Stomach (tissue), 9 donors: ENCODE results near the gene GBX1. TPM values are rescaled to one million over a fixed set of nuclear protein-coding genes. Genes with fewer than 3 reads are reported as not detected.

Source experiments
- DNase-seq, 2 donors: peaks; one replicate each; pipeline versions ENCODE4 v3.0.0 to v3.0.0-alpha.2; 2013 to 2019
- H3K27ac ChIP-seq, 5 donors: fragments of 200-600 bp in 4 of 5; sonication (generic) in 4 of 5; one replicate each; pipeline ENCODE4 v1.5.1; 2013 to 2019; ENCODE audit warnings: mild to moderate bottlenecking in 1 of 5, moderate library complexity in 1 of 5
- H3K27me3 ChIP-seq, 3 donors: fragments of 200-600 bp; sonication (generic); one replicate each; pipeline ENCODE4 v1.5.1; 2017 to 2019; ENCODE audit warnings: mixed run types in 1 of 3
- H3K36me3 ChIP-seq, 4 donors: fragments of 200-600 bp; sonication (generic); 1 replicate in 3 of 4; 2 replicates in 1 of 4; pipeline ENCODE4 v1.5.1; 2016 to 2019
- H3K4me1 ChIP-seq, 4 donors: fragments of 200-600 bp; sonication (generic); one replicate each; pipeline ENCODE4 v1.5.1; 2016 to 2019
- H3K4me3 ChIP-seq, 4 donors: fragments of 200-600 bp; sonication (generic) in 3 of 4; one replicate each; pipeline ENCODE4 v1.5.1; 2016 to 2019; ENCODE audit warnings: mild to moderate bottlenecking in 1 of 4
- H3K9me3 ChIP-seq, 4 donors: fragments of 200-600 bp; sonication (generic); one replicate each; pipeline ENCODE4 v1.5.1; 2016 to 2019
- CTCF ChIP-seq, 7 experiments: fragments of 450-650 bp in 4 of 7; fragments of 200-600 bp in 3 of 7; sonication (generic) in 3 of 7; IDR thresholded peaks; one replicate each; pipeline ENCODE4 v1.5.1; 2016 to 2019; ENCODE audit warnings: antibody characterized with exemption in 7 of 7, control low read depth in 2 of 7, mild to moderate bottlenecking in 1 of 7
- EP300 ChIP-seq: sonication (generic); formaldehyde crosslinking; IDR thresholded peaks from one replicate; pipeline ENCODE4 v1.6.1; 2017; ENCODE audit warnings: antibody characterized with exemption
- POLR2A ChIP-seq, 4 donors: fragments of 450-650 bp; IDR thresholded peaks; one replicate each; pipeline ENCODE4 v1.6.1; 2016; ENCODE audit warnings: antibody characterized with exemption in 4 of 4, control low read depth in 2 of 4, mild to moderate bottlenecking in 1 of 4, moderate library complexity in 1 of 4
- POLR2AphosphoS5 ChIP-seq, 3 donors: sonication (generic); formaldehyde crosslinking; IDR thresholded peaks; one replicate each; pipeline ENCODE4 v1.6.1; 2016; ENCODE audit warnings: antibody characterized with exemption in 3 of 3
- WGBS, 5 donors: extraction: QIAGEN DNeasy Blood & Tissue Kit in 3 of 5; methylation state at CpG; one replicate each; pipeline versions ENCODE4 v1.1.5 to v1.1.7; 2013 to 2018; 5-methylcytosine and 5-hydroxymethylcytosine counted together
- intact Hi-C: fragments of 100-400 bp; cut with DNase I; formaldehyde crosslinking; loops from one replicate; pipeline ENCODE4 v1.15.1; 2023; ENCODE audit warnings: low total_unique reads
- polyA plus RNA-seq, 3 donors: library from polyadenylated mRNA; stranded (reverse); fragments of 200-250 nt; gene quantifications; one replicate each; pipeline ENCODE4 v1.2.3, GENCODE V29; 2013
- total RNA-seq, 5 donors: library from RNA; depleted of rRNA; stranded (reverse); fragments of >200 nt; gene quantifications; one replicate each; pipeline versions ENCODE4 v1.1.0 to v1.2.3, GENCODE V29; 2014 to 2016
- donor health status: healthy with polysubstance abuse.
- donor health status: Bipolar disorder and iron deficiency.
- donor health status: healthy.

Gene GBX1
- total and polyA plus RNA-seq, 8 donors, result not detected

GRCh38 chr7:151141855-151142685, 25.4 kb downstream of the GBX1 start:
- intact Hi-C loops, result no loop called here
- H3K36me3 ChIP-seq, result peaks cover 21 to 82% (median 81%) of the 10 kb centered on the region in 4 donors
- H3K27me3 ChIP-seq, result no peaks in the 10 kb centered on the region
- H3K27ac ChIP-seq, result no peak overlapping the region
- no peak overlapping the region for H3K4me3 ChIP-seq
- no peaks in the 10 kb centered on the region for H3K9me3 ChIP-seq
- TF ChIP-seq POLR2AphosphoS5 (IDR thresholded peaks at IDR 0.05), result no peak
- peak; percentile 3 to 23 for DNase-seq
- H3K4me1 ChIP-seq, result peaks cover 0 to 10% (median 0%) of the 10 kb centered on the region in 4 donors
- WGBS, 5 donors, result 79 to 88% (median 82%) methylated on average over 21 to 31 of the region's 31 CpGs

- peaks cover 21 to 89% (median 88%) of the 10 kb centered on the region in 4 donors for H3K36me3 ChIP-seq
- no peaks in the 10 kb centered on the region for H3K27me3 ChIP-seq
- no peak overlapping the region for H3K27ac ChIP-seq
- intact Hi-C loops, result no loop called here
- WGBS, 5 donors, result 86 to 92% (median 90%) methylated on average over 9 of the region's 9 CpGs
- peak in 1 of 2 donors; percentile 41 for DNase-seq
- TF ChIP-seq POLR2AphosphoS5 (IDR thresholded peaks at IDR 0.05) (no peak), EP300 (no peak), POLR2A (IDR thresholded peaks at IDR 0.05) (no peak), CTCF (IDR thresholded peaks at IDR 0.05) (no peak)
- peaks cover 0 to 10% (median 0%) of the 10 kb centered on the region in 4 donors for H3K4me1 ChIP-seq
- H3K9me3 ChIP-seq, result no peaks in the 10 kb centered on the region
- H3K4me3 ChIP-seq, result no peak overlapping the region
Measured at GRCh38 chr7:151141311-151141854, 26.1 kb downstream of the GBX1 start.

- no peak for DNase-seq
- H3K4me1 ChIP-seq, result peaks cover 0 to 10% (median 0%) of the 10 kb centered on the region in 4 donors
- no peak overlapping the region for H3K27ac ChIP-seq
- H3K36me3 ChIP-seq, result peaks cover 25 to 95% (median 93%) of the 10 kb centered on the region in 4 donors
- H3K27me3 ChIP-seq, result no peaks in the 10 kb centered on the region
- WGBS, 5 donors, result 91 to 96% (median 95%) methylated on average over 7 of the region's 7 CpGs
- no peak overlapping the region for H3K4me3 ChIP-seq
- TF ChIP-seq POLR2A (IDR thresholded peaks at IDR 0.05) (no peak), EP300 (no peak), CTCF (IDR thresholded peaks at IDR 0.05) (no peak), POLR2AphosphoS5 (IDR thresholded peaks at IDR 0.05) (no peak)
- intact Hi-C loops, result no loop called here
- H3K9me3 ChIP-seq, result no peaks in the 10 kb centered on the region
Measured at GRCh38 chr7:151140826-151141225, 26.7 kb downstream of the GBX1 start.

- TF ChIP-seq POLR2A (IDR thresholded peaks at IDR 0.05), result no peak
- TF ChIP-seq POLR2AphosphoS5 (IDR thresholded peaks at IDR 0.05), result no peak
- TF ChIP-seq CTCF (IDR thresholded peaks at IDR 0.05), result no peak
- no peak for TF ChIP-seq EP300
- intact Hi-C loops, result no loop called here
- H3K4me3 ChIP-seq, result no peak overlapping the region
- H3K9me3 ChIP-seq, result no peaks in the 10 kb centered on the region
- no peak overlapping the region for H3K27ac ChIP-seq
- H3K4me1 ChIP-seq, result peaks cover 0 to 10% (median 0%) of the 10 kb centered on the region in 4 donors
- peak in 1 of 2 donors; percentile 14 for DNase-seq
- peaks cover 36 to 100% (median 99%) of the 10 kb centered on the region in 4 donors for H3K36me3 ChIP-seq
- H3K27me3 ChIP-seq, result no peaks in the 10 kb centered on the region
- 91 to 94% (median 92%) methylated on average over 9 of the region's 9 CpGs for WGBS, 5 donors
Measured at GRCh38 chr7:151139791-151140190, 27.7 kb downstream of the GBX1 start.
